GM12892 (cell line): ENCODE measurements around the gene COQ10B.

ENCODE experiments used
- DNase-seq: peaks from one replicate; pipeline ENCODE4 v3.0.0; 2011; ENCODE audit not compliant: insufficient read length
- FAIRE-seq: peaks from 2 replicates; lab custom pipeline; 2011; peaks lifted over from hg19 to GRCh38; lab: Jason Lieb, UNC
- POLR2A ChIP-seq: IDR thresholded peaks from 2 replicates; pipeline ENCODE4 v1.6.1; 2011; ENCODE audit warnings: low read depth, low read length, control low read depth
- POLR2AphosphoS5 ChIP-seq: IDR thresholded peaks from 2 replicates; pipeline ENCODE4 v1.6.1; 2011; ENCODE audit warnings: low read depth, low read length, control low read depth
- TAF1 ChIP-seq: IDR thresholded peaks from 2 replicates; pipeline ENCODE4 v1.6.1; 2011; ENCODE audit warnings: low read depth, mild to moderate bottlenecking, control low read depth, low read length, borderline replicate concordance

The COQ10B gene

DNA sequence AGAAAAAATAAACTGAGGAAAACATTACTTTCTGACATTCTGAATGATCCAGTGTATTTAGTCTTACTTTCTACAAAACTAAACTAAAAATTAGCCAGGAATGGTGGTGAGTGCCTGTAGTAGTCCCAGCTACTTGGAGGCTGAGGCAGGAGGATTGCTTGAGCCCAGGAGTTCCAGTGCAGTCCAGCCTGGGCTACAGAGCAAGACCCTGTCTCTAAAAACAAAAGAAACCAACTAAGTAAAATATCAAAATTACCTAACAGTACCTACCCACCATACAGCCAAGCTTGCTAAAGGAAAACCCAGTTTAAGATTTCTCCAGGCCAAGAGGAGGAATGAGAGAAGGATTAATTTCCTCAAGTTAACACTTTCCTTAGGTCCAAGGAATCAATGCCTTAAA is 43.3 kb downstream of the COQ10B start:
- DNase-seq: no peak
- no peak for FAIRE-seq
- TF ChIP-seq TAF1 (no peak), POLR2A (no peak), POLR2AphosphoS5 (no peak)

DNA sequence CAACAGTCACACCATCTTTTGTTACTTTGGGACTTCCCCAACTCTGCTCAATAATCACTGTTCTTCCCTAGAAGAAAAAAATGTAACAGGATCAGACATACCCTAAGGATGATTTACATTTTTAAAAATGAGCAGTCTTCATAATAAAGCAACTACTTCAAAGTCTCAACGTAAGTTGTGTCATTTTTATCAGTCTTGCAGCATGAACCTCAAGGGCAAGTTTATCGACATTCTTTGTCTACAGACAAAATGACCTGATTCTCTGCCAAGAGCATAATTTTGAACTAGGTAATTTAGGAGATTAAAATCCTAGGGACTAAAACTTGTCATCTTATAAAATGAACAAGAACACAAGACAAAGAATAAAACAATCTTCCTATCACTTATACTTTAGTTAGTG is 44.0 kb downstream of the COQ10B start:
- TF ChIP-seq POLR2AphosphoS5: no peak
- no peak for DNase-seq
- no peak for FAIRE-seq

DNA sequence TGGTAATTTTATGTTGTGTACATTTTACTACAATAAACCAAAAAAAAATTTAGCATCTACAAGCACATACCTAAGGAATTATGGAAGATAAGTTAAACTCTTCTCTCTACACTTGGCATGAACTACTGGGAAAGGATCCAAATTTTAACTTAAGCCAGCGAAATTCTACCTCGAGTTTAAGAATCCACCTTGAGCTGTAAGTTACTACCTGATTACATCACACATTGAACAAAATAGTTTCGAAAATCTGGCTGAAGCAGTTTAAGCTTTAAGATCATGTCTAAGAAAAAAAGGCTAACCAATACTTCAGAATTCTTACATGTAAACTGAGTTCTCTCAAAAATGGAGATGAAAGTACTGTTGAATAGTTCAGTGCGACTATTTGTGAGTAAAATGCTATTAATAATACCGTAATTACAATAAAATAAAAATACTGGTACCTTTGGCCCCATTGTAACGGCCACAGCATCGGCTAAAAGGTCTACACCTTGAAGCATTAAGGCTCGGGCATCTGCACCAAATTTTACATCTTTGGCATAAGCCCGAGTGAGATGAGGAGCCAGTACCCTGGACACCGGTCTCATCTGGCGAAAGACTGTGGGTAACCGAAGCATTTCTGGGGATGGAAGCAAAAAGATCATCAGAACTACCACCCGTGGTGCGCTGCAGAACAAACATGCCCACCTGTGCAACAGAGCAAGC is 45.0 kb downstream of the COQ10B start:
- FAIRE-seq: no peak
- TF ChIP-seq TAF1 (no peak), POLR2AphosphoS5 (no peak), POLR2A (no peak; the same call in 1 of the 2 replicates)
- no peak for DNase-seq

DNA sequence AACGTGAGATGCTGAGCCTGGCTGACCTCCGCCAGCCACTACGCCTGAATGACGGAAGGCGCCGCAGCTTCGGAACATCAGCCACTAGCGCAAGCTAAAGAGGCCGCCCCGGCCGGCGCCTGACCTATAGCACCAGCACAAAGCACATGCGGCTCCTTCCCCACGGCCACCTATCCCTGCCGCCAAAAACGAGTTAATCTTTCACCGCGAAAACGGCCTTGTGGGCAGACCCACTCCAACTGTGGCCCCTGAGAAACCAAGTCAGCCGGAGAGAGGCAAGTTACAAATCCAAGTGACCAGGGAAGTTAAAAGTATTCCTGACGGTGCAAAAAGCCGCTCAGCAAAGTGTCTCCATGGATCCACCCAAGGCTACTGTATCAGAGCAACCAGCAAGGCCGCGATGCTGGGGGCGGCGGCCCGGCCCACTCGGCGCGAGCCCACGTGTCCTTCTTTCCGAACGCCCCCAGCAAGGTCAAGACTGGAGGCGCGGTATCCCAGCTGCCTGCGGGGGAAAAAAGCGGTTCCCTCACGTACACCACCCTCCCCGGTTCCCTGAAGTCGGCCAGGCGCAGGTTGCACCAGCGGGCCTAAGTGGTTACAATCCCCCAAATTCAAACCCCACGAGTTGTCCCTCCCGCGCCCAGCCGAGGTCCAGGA is 45.7 kb downstream of the COQ10B start:
- DNase-seq (peak; percentile 37), FAIRE-seq (peak; percentile 70)
- TF ChIP-seq POLR2AphosphoS5 (no peak), POLR2A (no peak; the same call in 1 of the 2 replicates), TAF1 (no peak)

DNA sequence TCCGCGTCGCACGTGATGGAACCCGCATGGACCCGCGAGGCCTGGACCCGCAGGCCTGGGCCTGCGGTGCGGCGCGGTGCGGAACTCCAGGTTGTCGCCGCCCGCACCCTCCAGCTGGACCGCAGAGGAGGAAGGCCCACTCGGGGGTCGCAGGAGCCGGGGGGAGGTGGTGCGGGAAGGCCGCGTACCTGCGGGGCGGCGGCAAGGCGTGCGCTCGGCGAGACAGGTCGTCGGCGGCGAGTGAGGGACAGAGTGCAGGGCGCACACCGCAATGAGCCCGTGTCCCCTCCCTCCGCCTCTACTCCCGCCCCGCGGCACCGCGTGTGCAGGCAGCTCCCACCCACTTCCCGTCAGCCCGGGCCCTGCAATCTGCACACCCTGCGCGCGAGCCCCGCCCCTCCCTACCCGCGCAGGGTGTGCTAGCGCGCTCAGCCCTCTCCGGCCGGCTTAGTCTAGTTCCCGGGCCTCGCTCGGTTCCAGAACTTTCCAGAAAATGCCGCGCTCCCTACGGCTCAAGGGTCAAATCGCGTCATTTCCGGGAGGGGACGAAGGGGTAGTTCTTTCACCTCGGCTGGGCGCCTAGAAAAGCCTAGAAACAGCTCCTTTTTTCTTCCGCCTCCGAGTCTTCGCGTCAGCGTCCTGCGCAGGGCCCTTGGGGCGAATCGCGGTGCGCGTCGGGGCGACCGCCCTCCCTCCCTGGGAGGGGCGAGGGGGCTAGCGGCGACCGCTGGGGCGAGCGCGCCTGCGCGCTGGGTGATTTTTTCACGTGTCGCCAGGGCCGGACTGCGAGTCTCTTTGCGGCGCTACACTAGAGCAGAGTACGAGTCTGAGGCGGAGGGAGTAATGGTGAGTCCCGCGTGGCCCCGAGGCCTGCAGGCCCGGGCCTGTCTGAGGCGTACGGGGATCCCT is 46.5 kb downstream of the COQ10B start, which contains the start of the genes HSPD1 and HSPE1:
Gene HSPD1, minus strand, starts transcription at position 247 of the 909 bp plus-strand sequence. CDS start 992 bp downstream, outside the sequence.
Gene HSPE1, plus strand, starts transcription at position 786 of the 909 bp plus-strand sequence. Its CDS starts 58 bp downstream, at position 844.
- peak; percentile 97 for FAIRE-seq
- peak; percentile 84 for DNase-seq
- TF ChIP-seq TAF1: peak; percentile 93
- TF ChIP-seq POLR2AphosphoS5: peak; percentile 98
- TF ChIP-seq POLR2A: peak; percentile 96

DNA sequence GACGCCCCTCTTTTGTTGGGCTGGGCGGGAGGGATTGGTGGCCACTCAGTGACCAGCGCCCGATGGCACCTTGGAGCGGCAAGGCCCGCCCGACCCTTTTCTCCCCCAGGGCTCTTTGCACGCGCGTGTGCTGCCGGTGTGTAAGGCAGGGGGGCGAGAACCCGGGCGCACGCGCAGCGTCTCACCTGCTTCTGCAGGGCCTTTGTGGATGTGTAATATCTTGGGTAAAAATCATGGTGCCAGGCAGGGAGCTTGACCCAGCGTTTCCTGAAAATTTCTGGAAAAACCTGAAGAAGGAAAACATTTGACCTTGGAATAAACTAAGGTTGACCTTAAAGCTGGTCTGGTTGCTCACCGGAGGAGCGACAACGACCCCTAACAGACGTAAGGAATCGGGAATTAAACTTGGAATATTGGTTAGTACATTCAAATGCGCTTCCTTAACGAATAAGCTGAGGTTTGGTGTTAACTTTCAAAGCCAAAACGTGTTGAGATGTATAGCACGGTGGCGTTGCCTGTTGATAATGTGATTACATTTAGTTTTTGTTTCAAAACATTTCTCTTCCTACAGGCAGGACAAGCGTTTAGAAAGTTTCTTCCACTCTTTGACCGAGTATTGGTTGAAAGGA is 47.3 kb downstream of the COQ10B start:
- DNase-seq (no peak), FAIRE-seq (no peak)
- TF ChIP-seq POLR2A: no peak
- TF ChIP-seq POLR2AphosphoS5: no peak
- no peak for TF ChIP-seq TAF1

DNA sequence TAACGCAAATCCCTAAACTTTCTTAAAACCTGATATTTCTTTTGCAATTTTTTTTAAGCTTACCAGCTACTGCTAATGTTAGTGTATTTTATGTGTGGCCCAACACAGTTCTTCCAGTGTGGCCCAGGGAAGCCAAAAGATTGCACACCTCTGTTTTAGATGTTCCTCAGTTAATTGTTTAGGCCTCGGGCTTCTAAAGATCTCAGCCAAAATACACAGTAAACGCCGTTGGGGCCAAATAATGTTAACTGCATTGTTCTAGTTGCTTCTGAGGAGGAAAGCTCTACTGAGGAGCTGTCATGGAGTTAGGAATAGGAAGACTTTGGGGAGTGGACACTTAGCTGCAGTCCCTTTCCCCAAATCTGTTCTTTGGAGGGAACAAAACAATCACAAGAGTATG is 48.8 kb downstream of the COQ10B start:
- DNase-seq (no peak), FAIRE-seq (no peak)

DNA sequence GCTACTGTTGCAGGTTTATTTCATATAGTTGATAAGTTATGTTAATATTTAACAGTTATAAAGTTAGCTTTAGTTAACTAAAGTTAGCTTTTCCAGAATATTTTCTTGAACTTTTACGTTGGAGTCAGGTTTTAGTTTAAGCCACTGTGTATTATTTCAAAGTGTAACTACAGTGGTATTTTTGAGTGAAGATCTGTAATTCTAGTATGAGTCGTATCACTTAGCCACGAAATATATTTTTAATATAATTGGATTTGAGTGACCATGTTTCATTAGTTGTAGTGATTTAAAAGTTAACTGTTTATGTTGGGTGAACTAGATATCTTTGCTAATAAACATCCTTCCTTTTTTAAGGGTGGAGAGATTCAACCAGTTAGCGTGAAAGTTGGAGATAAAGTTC is 49.3 kb downstream of the COQ10B start:
- TF ChIP-seq TAF1: no peak
- no peak for TF ChIP-seq POLR2AphosphoS5
- no peak for TF ChIP-seq POLR2A
- no peak for FAIRE-seq
- DNase-seq: no peak

More for the DNA sequence above, 48.8 kb downstream of the COQ10B start:
- TF ChIP-seq TAF1 (no peak), POLR2AphosphoS5 (no peak), POLR2A (no peak)

DNA sequence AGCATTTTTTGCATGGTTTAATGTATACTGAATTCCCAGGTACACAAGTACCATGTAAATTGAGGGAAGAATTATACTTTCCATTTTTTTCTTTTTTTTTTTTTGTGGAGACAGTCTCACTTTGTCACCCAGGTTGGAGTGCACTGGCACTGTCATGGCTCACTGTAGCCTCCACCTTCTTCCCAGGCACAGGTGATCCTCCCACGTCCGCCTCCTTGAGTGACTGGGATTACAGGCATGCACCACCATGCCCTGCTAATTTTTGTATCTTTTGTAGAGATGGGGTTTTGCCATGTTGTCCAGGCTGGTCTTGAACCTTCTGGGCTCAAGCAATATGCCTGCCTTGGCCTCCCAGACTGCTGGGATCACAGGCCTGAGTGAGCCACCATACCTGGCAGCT is 50.6 kb downstream of the COQ10B start:
- TF ChIP-seq TAF1 (no peak), POLR2A (no peak; the same call in 1 of the 2 replicates), POLR2AphosphoS5 (no peak)
- FAIRE-seq (no peak), DNase-seq (no peak)

DNA sequence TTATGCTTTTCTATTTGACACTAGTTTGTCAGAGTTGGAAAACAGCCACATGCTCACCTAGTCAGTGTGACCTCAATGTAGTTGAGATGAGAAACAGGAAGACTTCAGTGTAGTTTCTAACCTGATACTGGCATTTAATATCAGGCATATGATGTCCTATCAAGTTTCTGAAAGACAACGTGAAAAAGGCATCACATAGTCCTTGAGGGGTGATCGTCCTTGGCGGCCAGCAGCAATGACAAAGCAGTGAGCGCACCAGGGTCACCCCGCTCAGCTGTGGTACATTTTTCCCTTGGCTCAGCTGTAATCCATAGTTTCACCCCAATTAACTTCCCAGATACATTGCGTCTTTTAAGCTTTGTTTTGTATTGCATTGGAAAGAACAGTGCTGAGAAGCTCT is 51.2 kb downstream of the COQ10B start:
- DNase-seq (no peak), FAIRE-seq (no peak)
- TF ChIP-seq POLR2AphosphoS5: peak; percentile 58
- TF ChIP-seq TAF1: no peak
- 0 out of 2 replicates have a peak, but pooled peaks have one; percentile 35 for TF ChIP-seq POLR2A

DNA sequence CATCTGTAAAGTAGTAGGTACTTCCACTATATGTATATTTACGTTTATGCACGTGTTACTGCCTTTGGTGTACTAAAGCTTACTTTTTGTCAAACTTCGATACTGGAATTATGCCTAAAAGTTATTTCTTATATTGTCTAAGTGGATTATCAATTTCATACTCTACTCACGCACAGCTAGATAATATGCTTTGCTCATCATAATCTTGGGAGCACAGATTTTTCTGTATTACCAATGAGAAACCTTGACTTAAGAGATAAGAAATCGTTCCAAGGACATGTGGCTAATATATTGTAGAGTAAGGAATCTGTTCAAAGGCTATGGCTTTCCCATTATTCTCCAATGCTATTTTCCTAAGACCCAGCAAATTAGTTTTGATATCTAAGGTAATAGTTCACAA is 53.3 kb downstream of the COQ10B start:
- DNase-seq (no peak), FAIRE-seq (no peak)
- TF ChIP-seq TAF1: no peak
- TF ChIP-seq POLR2AphosphoS5: no peak
- TF ChIP-seq POLR2A: no peak

DNA sequence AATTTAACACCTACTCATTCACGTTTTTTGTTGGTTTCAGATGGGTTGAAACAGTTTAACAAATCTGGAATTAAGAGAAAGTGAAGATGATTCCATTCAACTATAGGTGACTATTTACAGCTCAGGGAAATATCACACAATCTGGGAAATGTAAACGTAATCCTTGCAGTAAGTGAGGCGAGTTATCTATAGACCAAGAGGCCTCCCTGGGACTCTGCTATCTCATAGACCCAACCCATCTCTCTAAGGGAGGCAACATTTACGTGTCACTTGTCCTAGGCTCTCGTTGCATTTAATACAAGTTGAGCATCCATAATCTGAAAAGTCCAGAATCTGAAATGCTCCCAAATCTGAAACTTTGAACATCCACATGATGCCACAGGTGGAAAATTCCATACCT is 60.6 kb downstream of the COQ10B start:
- no peak for DNase-seq
- TF ChIP-seq POLR2AphosphoS5 (no peak), POLR2A (no peak), TAF1 (no peak)
- no peak for FAIRE-seq
